Hepatocyte (in vitro differentiated cells): ENCODE results near the gene CCR9. TPM values are rescaled to one million over a fixed set of nuclear protein-coding genes. Genes with fewer than 3 reads are reported as not detected.
"Not testable (repeated sequence)": the region's sequence is repeated elsewhere in the genome, so short reads cannot be mapped to it uniquely, and the experiment has no call there.

Source experiments
- DNase-seq: peaks from one replicate; pipeline ENCODE4 v3.0.0-alpha.2; 2016; ENCODE audit warnings: low spot score
- H2AFZ ChIP-seq: fragments of 200-600 bp; sonication (generic); 2 replicates; pipeline ENCODE4 v1.6.0; 2016; ENCODE audit warnings: antibody characterized with exemption, mild to moderate bottlenecking
- H3K27ac ChIP-seq: fragments of 200-600 bp; sonication (generic); 2 replicates; pipeline ENCODE4 v1.5.1; 2016; ENCODE audit warnings: mild to moderate bottlenecking
- H3K27me3 ChIP-seq: fragments of 200-600 bp; sonication (generic); 2 replicates; pipeline ENCODE4 v1.6.1; 2016
- H3K36me3 ChIP-seq: fragments of 200-600 bp; sonication (generic); replicated peaks from 2 replicates; pipeline ENCODE4 v1.5.1; 2016; ENCODE audit warnings: low read depth; ENCODE audit not compliant: insufficient read depth
- H3K4me1 ChIP-seq: fragments of 200-600 bp; sonication (generic); 2 replicates; pipeline ENCODE4 v1.5.1; 2016; ENCODE audit warnings: mild to moderate bottlenecking, moderate library complexity; ENCODE audit not compliant: insufficient read depth
- H3K4me2 ChIP-seq: fragments of 200-600 bp; sonication (generic); 2 replicates; pipeline ENCODE4 v1.6.0; 2016
- H3K4me3 ChIP-seq: fragments of 200-600 bp; sonication (generic); 2 replicates; pipeline ENCODE4 v1.5.1; 2016; ENCODE audit warnings: mild to moderate bottlenecking
- H3K79me2 ChIP-seq: fragments of 200-600 bp; sonication (generic); 2 replicates; pipeline ENCODE4 v1.6.0; 2017; ENCODE audit warnings: mild to moderate bottlenecking
- H3K9me2 ChIP-seq: fragments of 200-600 bp; sonication (generic); replicated peaks from 2 replicates; pipeline ENCODE4 v1.6.0; 2017; ENCODE audit warnings: mild to moderate bottlenecking; ENCODE audit not compliant: insufficient read depth
- H3K9me3 ChIP-seq: fragments of 200-600 bp; sonication (generic); 2 replicates; pipeline ENCODE4 v1.5.1; 2016; ENCODE audit warnings: low read depth, mild to moderate bottlenecking
- H4K20me1 ChIP-seq: fragments of 200-600 bp; sonication (generic); 2 replicates; pipeline ENCODE4 v1.6.0; 2016; ENCODE audit warnings: mild to moderate bottlenecking; ENCODE audit not compliant: insufficient read depth, poor library complexity, severe bottlenecking
- CTCF ChIP-seq: fragments of 200-600 bp; sonication (generic); IDR thresholded peaks from 2 replicates; pipeline ENCODE4 v1.5.1; 2016; ENCODE audit warnings: antibody characterized with exemption, mild to moderate bottlenecking; ENCODE audit not compliant: poor library complexity
- EZH2 ChIP-seq: fragments of 200-600 bp; sonication (generic); IDR thresholded peaks from 2 replicates; pipeline ENCODE4 v1.6.1; 2016; ENCODE audit warnings: antibody characterized with exemption, mild to moderate bottlenecking, borderline replicate concordance
- EZH2phosphoT487 ChIP-seq: fragments of 200-600 bp; sonication (generic); IDR thresholded peaks from one replicate; pipeline ENCODE4 v1.6.1; 2018; ENCODE audit warnings: antibody characterized with exemption, mild to moderate bottlenecking, low read depth, moderate library complexity; ENCODE audit not compliant: unreplicated experiment, severe bottlenecking
- WGBS: methylation state at CpG from one replicate; pipeline ENCODE4 v1.1.6; 2016; ENCODE audit warnings: low lambda C conversion rate; ENCODE audit errors: missing lambda C conversion rate; 5-methylcytosine and 5-hydroxymethylcytosine counted together
- polyA plus RNA-seq: library from polyadenylated mRNA; unstranded; fragments of >200 nt; fragmentation: Nextera tagmentation; extraction: Ambion mirVana; gene quantifications from 2 replicates; pipeline ENCODE4 v1.2.1, GENCODE V29; 2016
- total RNA-seq: library from RNA; depleted of rRNA; stranded (reverse); fragments of >200 nt; gene quantifications from 2 replicates; pipeline ENCODE4 v1.2.3, GENCODE V29; 2014

The CCR9 gene
- total and polyA plus RNA-seq, 2 experiments from 2014 or later, result 0.20 TPM; not detected in 1

GRCh38 chr3:45848392-45848791 is 38.0 kb upstream of the CCR9 start:
- no peak for TF ChIP-seq EZH2
- no peak for TF ChIP-seq CTCF
- Histone ChIP-seq H3K4me1 (no peaks in the 10 kb centered on the region), H3K9me2 (no peaks in the 10 kb centered on the region), H3K79me2 (no peaks in the 10 kb centered on the region), H3K4me2 (no peak overlapping the region), H3K9me3 (no peaks in the 10 kb centered on the region), H3K27me3 (peaks cover 51% of the 10 kb centered on the region), H2AFZ (no peak overlapping the region), H3K27ac (no peak overlapping the region), H3K4me3 (no peak overlapping the region), H4K20me1 (no peaks in the 10 kb centered on the region), H3K36me3 (no peaks in the 10 kb centered on the region)
- no peak for DNase-seq
- 44% methylated on average over 1 of the region's 1 CpG for whole genome bisulfite sequencing

DNA sequence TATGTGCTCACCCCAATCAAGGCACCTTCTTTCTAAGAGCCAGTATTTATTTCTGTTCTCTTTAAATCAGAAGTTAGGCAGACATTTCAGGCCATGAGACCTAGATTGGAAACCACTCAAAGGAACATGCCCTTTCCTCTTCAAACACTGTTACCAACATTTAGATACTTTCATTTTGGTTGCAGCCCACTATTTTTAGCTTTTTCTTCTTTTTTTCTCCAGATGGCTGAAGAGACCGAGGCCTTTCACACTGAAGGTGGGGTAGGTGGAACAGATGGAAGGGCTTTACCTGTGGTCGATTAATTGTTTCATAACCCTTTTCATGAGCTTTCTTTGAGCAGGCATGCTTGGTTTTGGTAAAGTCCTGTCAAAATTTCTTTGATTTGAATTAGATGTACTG is 33.5 kb upstream of the CCR9 start:
- no peaks in the 10 kb centered on the region for H3K9me3 ChIP-seq
- no peak overlapping the region for H2AFZ ChIP-seq
- no peak overlapping the region for H3K4me3 ChIP-seq
- WGBS, result 82% methylated on average over 2 of the region's 2 CpGs
- DNase-seq, result no peak
- H3K9me2 ChIP-seq, result no peaks in the 10 kb centered on the region
- no peaks in the 10 kb centered on the region for H3K79me2 ChIP-seq
- H3K27ac ChIP-seq, result no peak overlapping the region
- H3K36me3 ChIP-seq, result no peaks in the 10 kb centered on the region
- no peaks in the 10 kb centered on the region for H4K20me1 ChIP-seq
- no peak overlapping the region for H3K4me2 ChIP-seq
- TF ChIP-seq EZH2phosphoT487, result no peak
- TF ChIP-seq EZH2, result no peak
- TF ChIP-seq CTCF, result no peak
- peaks cover 26% of the 10 kb centered on the region for H3K27me3 ChIP-seq
- no peaks in the 10 kb centered on the region for H3K4me1 ChIP-seq

- not testable (repeated sequence) for H3K9me2 ChIP-seq, H3K27me3 ChIP-seq, H3K79me2 ChIP-seq, H3K4me1 ChIP-seq, H3K4me3 ChIP-seq, H3K27ac ChIP-seq, H2AFZ ChIP-seq, H3K36me3 ChIP-seq, H3K9me3 ChIP-seq, DNase-seq, H3K4me2 ChIP-seq, H4K20me1 ChIP-seq
- 96% methylated on average over 1 of the region's 1 CpG for WGBS
These were observed 30.0 kb upstream of the CCR9 start for GRCh38 chr3:45856323-45856722.

- H3K4me3 ChIP-seq, H3K9me3 ChIP-seq, H3K4me1 ChIP-seq, H3K27ac ChIP-seq, H2AFZ ChIP-seq, H3K9me2 ChIP-seq, H3K27me3 ChIP-seq, H3K4me2 ChIP-seq, H3K79me2 ChIP-seq, H4K20me1 ChIP-seq, DNase-seq, H3K36me3 ChIP-seq: not testable (repeated sequence)
- 84% methylated on average over 2 of the region's 2 CpGs for WGBS
These were observed 29.3 kb upstream of the CCR9 start for GRCh38 chr3:45857024-45857423.
